HG03432 (cell line): Measurements from ENCODE around the gene SCGB1C2.

ENCODE experiments used
- ATAC-seq: cut with Tn5 transposase; IDR thresholded peaks from one replicate; pipeline ENCODE4 v1.9.1; 2021; ENCODE audit warnings: mild to moderate bottlenecking, moderate library complexity; ENCODE audit not compliant: unreplicated experiment

SCGB1C2 gene

DNA sequence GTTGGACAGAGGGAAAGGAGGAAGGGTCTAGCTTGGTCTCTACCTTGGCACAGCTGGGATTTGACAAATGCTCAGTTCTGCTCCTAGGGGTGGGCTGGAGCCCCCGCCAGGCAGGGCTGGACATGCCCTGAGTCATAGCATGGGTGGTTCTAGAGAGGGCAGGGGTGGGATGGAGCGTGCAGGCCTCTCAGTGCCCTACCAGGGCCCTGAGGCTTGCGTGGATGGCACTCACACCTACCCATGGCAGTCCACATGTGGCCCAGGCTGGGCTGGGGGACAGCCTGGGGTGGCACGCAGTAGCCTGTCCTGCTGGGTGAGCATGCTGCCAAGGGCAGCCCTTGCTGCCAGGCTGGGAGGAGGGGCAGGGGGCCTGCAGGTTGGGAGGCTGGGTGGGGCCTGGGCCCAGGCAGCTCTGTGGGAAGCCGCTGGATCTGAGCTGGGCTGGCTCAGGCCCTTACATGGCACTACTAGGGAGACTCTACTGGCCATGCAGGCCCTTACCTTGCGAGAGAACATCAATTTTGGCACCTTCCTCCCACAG, 32.8 kb downstream of the SCGB1C2 start:
- ATAC-seq = no peak

DNA sequence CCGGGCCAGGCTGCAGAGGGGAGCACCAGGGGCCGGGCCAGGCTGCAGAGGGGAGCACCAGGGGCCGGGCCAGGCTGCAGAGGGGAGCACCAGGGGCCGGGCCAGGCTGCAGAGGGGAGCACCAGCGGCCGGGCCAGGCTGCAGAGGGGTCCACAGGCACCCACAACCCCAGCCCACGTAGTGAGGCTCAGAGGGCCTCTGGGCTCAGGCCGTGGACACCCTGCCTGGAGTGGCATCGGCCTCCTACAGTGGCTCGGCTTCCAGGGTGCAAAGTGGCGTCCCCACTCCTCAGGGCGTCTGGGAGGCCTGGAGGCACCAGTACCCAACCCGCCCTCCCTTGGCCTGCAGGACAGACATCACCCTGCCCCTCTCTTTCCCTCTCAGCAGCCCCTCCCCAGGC, 34.5 kb downstream of the SCGB1C2 start:
- no peak for ATAC-seq

DNA sequence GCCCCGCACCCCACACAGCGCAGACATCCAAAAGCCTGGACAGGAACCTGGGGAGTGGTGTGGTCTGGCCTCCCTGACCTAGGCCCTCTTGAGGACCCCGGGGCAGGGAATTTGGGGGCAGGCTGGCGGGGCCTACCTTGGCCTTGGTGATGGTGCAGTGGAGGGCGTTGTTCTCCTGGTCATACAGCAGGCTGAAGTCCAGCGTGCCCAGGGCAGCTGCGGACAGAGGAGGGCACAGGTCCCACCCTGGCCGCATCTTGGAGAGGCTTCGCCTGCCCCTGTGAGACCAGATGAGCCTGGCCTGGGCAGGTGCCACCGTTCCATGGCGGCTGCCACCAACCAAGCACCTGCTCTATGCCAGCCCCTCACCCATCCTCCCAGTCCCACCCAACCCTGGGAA, 35.0 kb downstream of the SCGB1C2 start:
- no peak for ATAC-seq

DNA sequence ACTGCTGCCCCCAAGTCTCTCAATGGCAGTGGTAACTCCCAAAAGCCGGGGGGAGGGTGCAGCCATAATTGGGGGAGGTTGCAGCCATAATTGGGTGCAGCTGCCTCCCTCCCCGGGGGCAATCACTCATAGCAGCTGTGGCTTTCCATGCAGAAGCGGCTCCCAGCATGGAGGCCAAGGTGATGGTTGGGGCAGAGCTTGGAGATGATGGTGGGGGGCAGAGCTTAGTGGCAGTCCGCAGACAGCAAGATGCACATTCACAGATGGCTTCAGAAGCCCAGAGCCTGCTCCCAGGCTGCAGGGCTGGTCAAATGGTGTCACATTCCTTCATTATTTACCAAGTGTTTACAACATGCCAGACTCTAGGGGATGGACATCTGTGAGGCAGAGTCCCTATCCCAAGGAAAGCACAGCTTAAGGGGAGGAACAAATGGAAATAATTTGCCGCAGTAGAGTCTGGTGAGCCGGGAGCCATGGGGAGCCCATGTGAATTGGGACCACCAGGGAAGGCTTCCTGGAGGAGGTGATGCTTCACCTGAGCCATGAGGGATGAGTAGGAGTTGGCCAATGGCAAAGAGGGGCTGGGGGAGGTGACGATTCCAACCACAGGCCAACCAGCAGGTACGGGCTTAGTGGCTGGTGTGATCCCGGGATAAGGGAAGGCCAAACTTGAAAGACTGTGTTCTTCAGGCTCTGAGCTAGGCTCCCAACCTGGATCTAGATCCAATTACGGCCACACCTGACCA, 36.0 kb downstream of the SCGB1C2 start:
- ATAC-seq = no peak

DNA sequence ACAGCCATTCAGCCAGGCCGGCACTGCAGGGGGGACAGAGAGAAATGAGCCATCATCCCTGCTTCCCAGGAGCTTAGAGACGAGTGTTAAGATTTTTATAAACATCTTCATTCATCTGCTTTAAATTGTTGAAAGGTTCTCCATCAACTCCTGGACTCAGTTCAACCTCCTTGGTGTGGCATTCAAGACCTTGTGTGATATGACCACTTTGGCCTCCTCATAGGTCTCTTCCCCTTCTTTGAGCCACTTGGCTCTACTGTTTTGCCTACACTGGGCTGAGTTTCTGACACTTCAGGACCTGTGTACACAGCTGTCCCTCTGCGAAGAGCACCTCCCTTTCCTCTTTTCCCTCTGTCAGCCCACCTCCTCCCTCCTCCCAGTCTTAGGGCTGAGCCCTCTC, 39.8 kb downstream of the SCGB1C2 start:
- ATAC-seq = no peak

DNA sequence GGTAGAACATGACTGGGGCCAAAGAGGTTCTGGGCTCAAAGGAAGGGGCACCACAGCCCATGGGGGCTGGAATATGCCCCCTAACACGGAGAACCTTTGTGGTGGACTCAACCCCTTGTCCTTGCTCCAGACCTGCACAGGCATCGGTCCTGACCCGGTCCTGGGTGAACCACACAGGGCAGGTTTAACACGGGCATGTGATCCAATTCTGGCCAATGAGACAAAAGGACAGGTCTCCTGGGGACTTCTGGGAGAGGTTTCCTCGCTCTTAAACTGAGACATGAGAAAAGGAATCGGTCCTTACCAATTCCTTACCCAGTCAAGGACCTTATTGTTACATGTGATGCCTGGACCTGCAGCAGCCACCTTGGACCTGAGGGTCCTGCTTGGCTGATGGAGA, 40.4 kb downstream of the SCGB1C2 start:
- no peak for ATAC-seq

DNA sequence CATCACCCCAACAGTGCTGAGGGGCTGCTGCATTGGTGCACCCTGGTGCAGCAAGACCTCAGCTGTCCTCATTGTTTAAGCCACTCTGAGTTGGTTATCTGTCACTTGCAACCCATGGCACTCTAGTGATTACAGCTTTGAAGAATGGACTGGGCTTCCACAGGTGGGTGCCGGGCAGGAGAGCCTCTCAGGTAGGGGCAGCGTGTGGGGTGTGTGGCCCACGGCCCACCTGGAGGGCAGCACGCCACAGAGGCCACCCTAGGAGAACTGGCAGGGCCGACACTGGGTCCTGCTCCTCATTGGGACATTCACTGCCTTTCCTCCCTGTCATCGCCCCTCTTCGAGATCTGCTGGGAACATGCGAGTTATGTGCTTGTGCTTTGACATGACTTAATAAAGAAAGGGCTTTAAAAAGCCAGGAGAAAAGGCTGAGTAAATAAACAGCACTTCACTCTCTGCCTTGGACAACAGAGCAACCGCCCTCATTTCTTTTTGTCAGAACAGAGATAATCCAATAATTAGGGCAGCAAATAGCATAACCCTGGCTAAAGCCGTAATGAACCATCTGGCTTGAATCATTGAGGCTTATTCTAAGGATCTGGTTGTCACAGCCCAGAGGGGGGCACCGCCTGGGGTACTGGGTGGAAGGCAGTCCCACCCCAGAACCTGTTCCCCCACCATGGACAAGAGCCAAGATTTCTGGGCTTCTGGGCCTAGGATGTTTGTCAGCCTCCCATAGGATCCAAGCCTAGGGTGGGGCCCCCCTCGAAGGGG, 41.1 kb downstream of the SCGB1C2 start:
- no peak for ATAC-seq

DNA sequence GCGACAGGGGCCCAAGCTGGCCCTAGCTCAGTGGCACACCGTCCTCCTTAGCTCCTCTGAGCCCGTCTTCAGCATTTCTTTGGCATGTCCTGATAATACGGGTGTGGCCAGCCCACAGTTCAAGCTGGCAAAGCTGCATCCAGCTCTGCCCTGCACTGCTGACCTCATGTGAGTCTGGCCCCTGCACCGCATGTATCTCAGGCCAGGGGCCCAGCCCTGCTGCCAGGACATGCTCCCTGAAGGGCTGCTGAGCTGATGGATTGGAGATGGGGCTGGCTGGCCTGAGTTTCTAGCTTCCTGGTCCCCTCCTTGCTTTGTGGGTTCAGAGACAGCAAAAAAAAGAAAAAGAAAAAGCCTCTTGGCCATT, 41.7 kb downstream of the SCGB1C2 start:
- ATAC-seq = no peak

DNA sequence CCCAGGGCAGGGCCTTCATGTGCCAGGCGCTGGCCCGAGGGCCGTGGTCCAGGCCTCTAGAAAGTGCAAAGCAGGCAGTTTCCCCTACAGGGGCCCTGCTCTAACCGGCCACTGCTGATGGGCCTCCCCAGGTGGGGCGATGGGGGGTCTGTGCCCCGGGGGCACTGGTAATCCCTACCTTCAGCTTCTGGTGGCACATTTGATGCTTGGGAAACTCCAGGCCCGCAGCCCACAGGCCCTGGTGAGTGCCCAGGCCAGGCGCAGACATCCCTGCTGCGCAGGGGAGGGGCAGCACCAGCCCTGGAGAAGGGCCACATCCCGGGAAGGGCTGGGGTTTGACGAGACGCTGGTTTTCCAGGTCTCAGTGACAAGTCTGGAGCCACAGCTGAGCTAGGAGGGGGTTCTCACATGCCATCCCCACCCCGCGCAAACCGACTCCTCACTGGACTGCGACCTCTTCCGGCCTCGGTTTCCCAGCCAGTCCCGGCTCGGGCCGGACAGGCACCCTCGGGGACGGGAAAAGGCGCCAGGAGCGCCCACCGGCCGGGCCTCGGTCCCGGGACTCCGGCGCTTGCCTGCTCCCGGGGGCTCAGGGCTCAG, 42.5 kb downstream of the SCGB1C2 start:
- no peak for ATAC-seq

DNA sequence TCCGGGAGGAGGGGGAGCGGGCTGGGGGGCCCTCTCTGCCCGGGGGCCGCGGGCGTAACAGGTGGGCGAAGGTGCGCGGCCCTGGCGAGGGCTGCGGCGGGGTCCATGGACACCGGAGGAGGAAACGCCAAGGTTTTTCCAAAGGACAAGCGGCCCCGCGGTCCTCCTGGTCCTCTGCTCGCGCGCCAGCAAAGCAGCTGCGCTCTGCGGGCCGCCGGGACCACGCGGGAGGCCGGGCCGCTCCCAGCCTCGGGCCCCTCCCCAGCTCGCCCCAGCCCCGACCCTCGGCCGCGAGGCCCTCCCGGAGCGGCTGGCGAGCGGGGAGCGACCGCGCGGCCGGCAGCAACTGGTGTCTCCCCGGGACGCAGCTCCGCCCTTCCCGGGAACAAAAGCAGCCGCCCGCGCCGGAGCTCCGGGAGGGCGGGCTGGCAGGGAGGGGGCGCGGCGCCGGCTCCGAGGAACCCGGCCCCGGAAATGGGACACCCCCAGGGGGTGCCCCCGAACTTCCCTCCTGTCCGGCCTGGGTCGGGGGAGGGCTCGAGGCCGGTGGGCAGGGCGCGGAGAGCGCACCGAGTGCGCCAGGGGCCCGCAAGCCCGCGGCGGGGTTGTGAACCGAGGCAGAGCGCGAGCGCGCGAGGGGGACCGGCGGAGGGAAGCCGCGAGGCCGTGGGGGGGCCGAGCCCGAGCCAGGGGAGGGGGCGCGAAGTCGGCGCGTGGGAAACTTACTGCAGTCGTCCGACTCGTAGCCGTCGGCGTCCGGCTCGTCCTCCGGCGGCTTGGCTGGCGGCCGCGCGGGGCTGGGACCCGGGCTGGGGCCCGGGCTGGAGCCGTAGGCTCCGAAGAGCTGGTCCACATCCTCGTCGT, 43.2 kb downstream of the SCGB1C2 start:
- ATAC-seq = no peak

DNA sequence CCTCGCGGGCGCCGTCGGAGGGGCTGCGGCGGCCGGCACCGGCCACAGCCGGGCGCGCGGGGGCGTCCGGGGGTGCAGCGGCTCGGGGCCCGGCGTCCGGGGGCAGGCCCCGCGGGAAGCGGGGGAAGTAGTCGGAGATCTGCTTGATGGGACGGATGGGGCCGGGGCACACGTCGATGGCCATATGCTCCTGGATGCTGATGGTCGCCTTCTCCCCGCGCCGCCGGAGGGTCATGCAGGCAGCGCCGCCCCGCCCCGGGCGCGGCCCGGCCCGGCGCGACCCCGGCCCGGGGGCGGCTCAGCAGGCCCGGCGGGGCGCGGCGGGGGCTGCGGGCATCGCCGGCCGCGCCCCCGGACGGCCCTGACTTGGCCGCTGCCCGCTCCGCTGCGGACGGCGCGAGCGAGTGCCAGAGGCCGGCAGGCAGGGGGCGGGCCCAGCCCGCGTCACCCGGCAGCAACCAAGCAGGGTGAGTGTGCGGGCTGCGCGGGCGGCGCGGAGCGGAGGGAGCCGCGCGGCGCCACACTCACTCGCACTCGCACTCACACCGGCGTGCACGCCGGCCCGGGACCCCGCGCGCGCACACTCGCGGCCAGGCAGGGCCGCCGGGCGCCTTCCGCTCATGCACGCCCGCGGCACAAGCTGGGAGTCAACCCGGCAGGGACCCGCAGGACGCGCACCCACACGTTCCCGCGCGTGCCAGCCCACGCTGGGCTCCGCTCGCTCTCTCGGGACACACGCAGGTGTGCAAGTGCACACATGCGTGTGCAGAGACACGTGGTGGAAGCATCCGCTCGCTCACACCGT, 44.1 kb downstream of the SCGB1C2 start, which contains the start of gene DOC2B:
Gene DOC2B (minus strand): TSS at position 406 of the 805 bp plus-strand sequence. CDS start 171 bp downstream, at position 235.
- no peak for ATAC-seq

DNA sequence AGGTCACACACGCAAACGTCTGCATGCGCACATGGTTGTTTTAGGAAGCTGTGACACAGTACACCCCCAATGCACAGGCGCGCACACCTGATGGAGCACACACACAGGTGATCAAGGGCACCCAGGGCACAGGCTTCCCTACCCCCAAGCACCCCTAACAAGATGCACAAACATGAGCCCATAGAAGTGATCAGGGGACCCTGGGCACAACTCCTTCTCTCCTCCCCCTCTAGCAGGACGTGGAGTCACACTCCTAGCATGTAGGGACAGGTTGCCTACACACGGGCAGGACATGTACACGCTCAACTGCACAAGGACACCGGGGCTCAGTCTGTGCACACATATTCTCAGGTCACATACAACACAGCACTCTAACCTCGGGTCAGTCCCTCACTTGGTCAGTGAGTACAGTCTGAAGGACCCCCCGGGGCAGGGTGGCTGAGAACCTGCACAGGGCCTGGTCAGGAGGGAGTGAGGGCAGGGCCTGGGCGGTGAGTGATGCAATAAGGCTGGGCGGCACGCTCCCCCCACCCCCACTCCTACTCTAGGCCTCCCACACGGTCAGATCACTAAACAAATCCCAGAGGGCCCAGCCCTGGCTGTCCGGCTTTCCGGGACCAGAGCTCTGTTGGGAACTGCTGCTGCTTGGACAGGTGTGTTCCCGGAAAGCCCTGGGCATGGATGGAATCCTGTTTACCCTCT, 44.8 kb downstream of the SCGB1C2 start:
- ATAC-seq = no peak

DNA sequence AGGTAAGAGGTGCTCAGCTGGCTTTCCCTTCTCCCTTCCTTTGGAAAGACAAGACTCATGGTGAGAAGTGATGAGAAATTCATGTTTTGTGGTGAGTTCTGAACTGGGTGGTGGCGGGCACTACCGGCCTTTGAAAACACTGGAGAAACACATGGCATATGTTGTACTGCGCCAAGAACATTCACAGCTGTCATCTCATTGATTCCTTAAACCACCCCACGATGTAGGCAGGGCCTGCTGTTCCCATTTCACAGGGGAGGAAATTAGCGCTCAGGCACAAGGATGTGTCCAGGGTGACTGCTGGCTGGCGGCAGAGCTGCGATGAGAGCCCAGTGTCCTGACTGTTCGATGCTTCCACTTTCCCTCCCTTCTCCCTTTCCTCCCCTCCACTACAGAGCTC, 45.7 kb downstream of the SCGB1C2 start:
- no peak for ATAC-seq

DNA sequence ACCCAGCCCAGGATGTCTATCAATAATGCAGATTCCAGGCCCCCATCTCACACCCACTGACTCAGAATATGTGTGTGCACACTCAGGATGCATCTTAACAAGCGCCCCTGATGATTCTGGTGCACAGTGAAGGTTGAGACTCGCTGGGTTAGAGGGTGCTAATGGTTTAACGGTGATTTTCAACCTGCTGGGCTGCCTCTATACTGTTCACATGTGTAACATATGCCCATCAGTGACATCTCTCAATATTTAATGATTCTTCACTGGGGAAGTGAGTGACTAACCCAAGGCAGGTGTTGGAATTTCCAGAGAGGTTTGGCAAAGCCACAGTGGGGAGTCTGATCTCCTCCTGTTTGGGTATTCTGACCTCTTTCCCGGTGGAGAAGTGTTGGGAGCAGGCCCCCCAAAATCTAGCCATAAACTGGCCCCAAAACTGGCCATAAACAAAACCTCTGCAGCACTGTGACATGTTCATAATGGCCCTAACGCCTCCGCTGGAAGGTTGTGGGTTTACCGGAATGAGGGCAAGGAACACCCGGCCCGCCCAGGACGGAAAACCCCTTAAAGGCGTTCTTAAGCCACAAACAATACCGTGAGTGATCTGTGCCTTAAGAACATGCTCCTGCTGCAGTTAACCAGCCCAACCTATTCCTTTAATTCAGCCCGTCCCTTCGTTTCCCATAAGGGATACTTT, 48.2 kb downstream of the SCGB1C2 start:
- ATAC-seq = no peak

DNA sequence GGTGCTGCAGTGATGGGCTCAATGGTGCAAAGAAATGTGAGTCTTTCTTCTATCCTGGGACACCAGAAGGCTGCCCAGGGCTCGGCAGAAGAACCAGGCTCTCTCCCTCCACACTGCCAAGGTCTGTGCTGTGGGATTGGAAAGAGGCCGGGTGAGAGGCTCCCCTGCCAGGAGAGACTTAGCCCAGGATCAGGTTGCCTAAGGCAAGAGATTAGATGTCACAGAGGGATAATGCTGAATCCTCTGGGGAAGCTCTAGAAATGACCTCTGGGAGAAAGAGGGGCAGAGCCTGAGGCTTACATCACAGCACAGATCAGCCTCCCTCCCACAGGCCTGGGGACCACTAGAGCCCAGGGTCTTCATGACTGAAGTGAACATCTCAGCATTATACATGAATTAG, 49.8 kb downstream of the SCGB1C2 start:
- no peak for ATAC-seq
